Measurements from ENCODE around the gene MMP25. TPM values are rescaled to one million over a fixed set of nuclear protein-coding genes. Genes with fewer than 3 reads are reported as not detected.
A peak's percentile ranks its signal among the peaks of the same experiment; 100 is the strongest.

MMP25 gene, protein sequence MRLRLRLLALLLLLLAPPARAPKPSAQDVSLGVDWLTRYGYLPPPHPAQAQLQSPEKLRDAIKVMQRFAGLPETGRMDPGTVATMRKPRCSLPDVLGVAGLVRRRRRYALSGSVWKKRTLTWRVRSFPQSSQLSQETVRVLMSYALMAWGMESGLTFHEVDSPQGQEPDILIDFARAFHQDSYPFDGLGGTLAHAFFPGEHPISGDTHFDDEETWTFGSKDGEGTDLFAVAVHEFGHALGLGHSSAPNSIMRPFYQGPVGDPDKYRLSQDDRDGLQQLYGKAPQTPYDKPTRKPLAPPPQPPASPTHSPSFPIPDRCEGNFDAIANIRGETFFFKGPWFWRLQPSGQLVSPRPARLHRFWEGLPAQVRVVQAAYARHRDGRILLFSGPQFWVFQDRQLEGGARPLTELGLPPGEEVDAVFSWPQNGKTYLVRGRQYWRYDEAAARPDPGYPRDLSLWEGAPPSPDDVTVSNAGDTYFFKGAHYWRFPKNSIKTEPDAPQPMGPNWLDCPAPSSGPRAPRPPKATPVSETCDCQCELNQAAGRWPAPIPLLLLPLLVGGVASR
- total RNA-seq (2013; cell fraction: nucleolus; rRNA removed): 0.19 and 0.24 TPM in 2 replicates
- total RNA-seq (2014; rRNA removed): 0.11 and 0.33 TPM in 2 replicates
- total RNA-seq (2014; rRNA removed; fragmentation: Illumina TruSeq; extraction: Trizol): 0.18 and 0.31 TPM in 2 replicates
- 0.31 and 0.35 TPM in 2 replicates for total RNA-seq (2021)
- polyA plus RNA-seq (2011; ENCODE audit: low read depth): not detected
- 0.01 and 0.03 TPM in 2 replicates for polyA plus RNA-seq (2011; rRNA removed)
- 0.01 and 0.05 TPM in 2 replicates for polyA plus RNA-seq (2011; cell fraction: cytosol; rRNA removed)
- polyA plus RNA-seq (2011; cell fraction: nucleus; rRNA removed): 0.42 and 0.53 TPM in 2 replicates
- 0.83 and 1.1 TPM in 2 replicates for polyA plus RNA-seq (2012)
- polyA plus RNA-seq (2014; fragmentation: Illumina TruSeq; extraction: Trizol): 0.06 TPM in 1 of 2 replicates, not detected in the other
- under 1 TPM in 1 of 2 experiments, not detected in 1; 0.04 TPM for polyA plus RNA-seq (2014; fragmentation: Nextera tagmentation; extraction: Ambion mirVana)
- 0.35 and 0.39 TPM in 2 replicates for polyA plus RNA-seq (2014; rRNA removed)
- polyA plus RNA-seq (2016; fragmentation: Nextera tagmentation; extraction: Ambion mirVana): under 1 TPM; 0.13 to 0.36 TPM
- 0.07 and 0.67 TPM in 2 replicates for polyA minus RNA-seq (2011; rRNA and poly(A)+ RNA removed)
- polyA minus RNA-seq (2011; cell fraction: cytosol; rRNA and poly(A)+ RNA removed): 0.27 TPM in 1 of 2 replicates, not detected in the other
- polyA minus RNA-seq (2011; cell fraction: nucleus; rRNA and poly(A)+ RNA removed): 0.60 and 0.67 TPM in 2 replicates
- Bru-seq, nascent RNA: percentile 29 among the genes with signal in this experiment
- percentile 24 among the genes with signal in this experiment for BruChase-seq, experiment 1, labeled RNA remaining after a 6-hour chase
- BruChase-seq, experiment 2, labeled RNA remaining after a 2-hour chase: percentile 18 among the genes with signal in this experiment
- long read RNA-seq, experiment 1: 0 reads
- long read RNA-seq, experiment 2, partial matches to known transcripts: 0 of 1 reads
- long read RNA-seq, experiment 2, other reads (novel, unspliced or antisense): 1 of 1 reads

- intact Hi-C loops (cut with micrococcal nuclease; ENCODE audit: unreplicated experiment): no loop called here
- ATAC-seq (peak; percentile 88), DNase-seq (ENCODE audit: low read depth, low spot score) (no peak), FAIRE-seq (no peak)
- no TSS peak for BruUV-seq (replicated peaks)
- Histone ChIP-seq H2AFZ (ENCODE audit: control insufficient read depth, low read depth, low read length) (peak within 1 kb of the TSS; percentile 62), H3K36me3 (ENCODE audit: control insufficient read depth in 2 of 2, insufficient read depth in 2 of 2, low read length in 1 of 2) (no peaks in the 10 kb centered on the region), H3K4me2 (ENCODE audit: control insufficient read depth, insufficient read depth) (peak within 1 kb of the TSS; percentile 96), H3K4me1 (ENCODE audit: control insufficient read depth, insufficient read depth, low read length) (peaks cover 2% of the 10 kb centered on the region; the same call in 1 of the 2 replicates), H3K9me3 (replicated peaks; ENCODE audit: control insufficient read depth, insufficient read depth, low read length) (no peaks in the 10 kb centered on the region), H3K27me3 (replicated peaks in 1 of 2; ENCODE audit: control insufficient read depth in 2 of 2, insufficient read depth in 2 of 2, low read length in 1 of 2) (peaks cover 0 to 1% of the 10 kb centered on the region in 2 experiments; a peak in 2 of 4 replicates), H3K79me2 (ENCODE audit: control insufficient read depth, insufficient read depth, low read length) (no peaks in the 10 kb centered on the region), H3K9ac (ENCODE audit: control insufficient read depth, insufficient read depth, low read length) (peak within 1 kb of the TSS; percentile 50), H4K20me1 (ENCODE audit: control insufficient read depth, insufficient read depth) (no peaks in the 10 kb centered on the region), H3K27ac (ENCODE audit: control insufficient read depth, insufficient read depth) (no peak within 1 kb of the TSS), H3K4me3 (peak within 1 kb of the TSS; percentile 82)
- ChIA-PET POLR2A (interaction anchor here (0.5 kb wide), 1 partner anchor 84 kb away, joined by 9 read pairs; no protein-coding TSS in a partner anchor), RAD21 (ENCODE audit: unreplicated experiment) (no interaction called here), SMC1A (ENCODE audit: uncharacterized antibody, unreplicated experiment) (no interaction called here), CTCF (interaction anchor here (0.6 to 9.0 kb wide), 3 partner anchors 16 to 42 kb away, joined by 3 to 76 read pairs (median 3); no protein-coding TSS in a partner anchor)
- in situ Hi-C loops (cut with MboI): no loop called here
- WGBS (ENCODE audit: insufficient coverage, insufficient replicate concordance, low lambda C conversion rate, missing lambda C conversion rate): 5% methylated on average over 49 of the region's 86 CpGs
- TF ChIP-seq CREB1 (IDR thresholded peaks at IDR 0.05; ENCODE audit: low read depth): no peak
- TF ChIP-seq, protein P1, sequence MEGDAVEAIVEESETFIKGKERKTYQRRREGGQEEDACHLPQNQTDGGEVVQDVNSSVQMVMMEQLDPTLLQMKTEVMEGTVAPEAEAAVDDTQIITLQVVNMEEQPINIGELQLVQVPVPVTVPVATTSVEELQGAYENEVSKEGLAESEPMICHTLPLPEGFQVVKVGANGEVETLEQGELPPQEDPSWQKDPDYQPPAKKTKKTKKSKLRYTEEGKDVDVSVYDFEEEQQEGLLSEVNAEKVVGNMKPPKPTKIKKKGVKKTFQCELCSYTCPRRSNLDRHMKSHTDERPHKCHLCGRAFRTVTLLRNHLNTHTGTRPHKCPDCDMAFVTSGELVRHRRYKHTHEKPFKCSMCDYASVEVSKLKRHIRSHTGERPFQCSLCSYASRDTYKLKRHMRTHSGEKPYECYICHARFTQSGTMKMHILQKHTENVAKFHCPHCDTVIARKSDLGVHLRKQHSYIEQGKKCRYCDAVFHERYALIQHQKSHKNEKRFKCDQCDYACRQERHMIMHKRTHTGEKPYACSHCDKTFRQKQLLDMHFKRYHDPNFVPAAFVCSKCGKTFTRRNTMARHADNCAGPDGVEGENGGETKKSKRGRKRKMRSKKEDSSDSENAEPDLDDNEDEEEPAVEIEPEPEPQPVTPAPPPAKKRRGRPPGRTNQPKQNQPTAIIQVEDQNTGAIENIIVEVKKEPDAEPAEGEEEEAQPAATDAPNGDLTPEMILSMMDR (IDR thresholded peaks at IDR 0.05 in 2 of 3, conservative IDR thresholded peaks at IDR 0.05 in 1 of 3; ENCODE audit: control insufficient read depth in 2 of 3, extremely low read depth in 1 of 3, insufficient read depth in 1 of 3, low read depth in 3 of 3, low read length in 3 of 3): no peak
- no peak for TF ChIP-seq TAF1 (IDR thresholded peaks at IDR 0.05; ENCODE audit: borderline replicate concordance, low read depth, low read length)
- TF ChIP-seq, protein P2, sequence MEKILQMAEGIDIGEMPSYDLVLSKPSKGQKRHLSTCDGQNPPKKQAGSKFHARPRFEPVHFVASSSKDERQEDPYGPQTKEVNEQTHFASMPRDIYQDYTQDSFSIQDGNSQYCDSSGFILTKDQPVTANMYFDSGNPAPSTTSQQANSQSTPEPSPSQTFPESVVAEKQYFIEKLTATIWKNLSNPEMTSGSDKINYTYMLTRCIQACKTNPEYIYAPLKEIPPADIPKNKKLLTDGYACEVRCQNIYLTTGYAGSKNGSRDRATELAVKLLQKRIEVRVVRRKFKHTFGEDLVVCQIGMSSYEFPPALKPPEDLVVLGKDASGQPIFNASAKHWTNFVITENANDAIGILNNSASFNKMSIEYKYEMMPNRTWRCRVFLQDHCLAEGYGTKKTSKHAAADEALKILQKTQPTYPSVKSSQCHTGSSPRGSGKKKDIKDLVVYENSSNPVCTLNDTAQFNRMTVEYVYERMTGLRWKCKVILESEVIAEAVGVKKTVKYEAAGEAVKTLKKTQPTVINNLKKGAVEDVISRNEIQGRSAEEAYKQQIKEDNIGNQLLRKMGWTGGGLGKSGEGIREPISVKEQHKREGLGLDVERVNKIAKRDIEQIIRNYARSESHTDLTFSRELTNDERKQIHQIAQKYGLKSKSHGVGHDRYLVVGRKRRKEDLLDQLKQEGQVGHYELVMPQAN (conservative IDR thresholded peaks at IDR 0.05): peak; percentile 19; the same call in 1 of the 2 replicates
- TF ChIP-seq BHLHE40 (IDR thresholded peaks at IDR 0.05; ENCODE audit: borderline replicate concordance in 1 of 2, low read depth in 2 of 2, low read length in 1 of 2): 0 out of 4 replicates have a peak, but pooled peaks of 1 of the 2 experiments have one; percentile 5
- no peak for TF ChIP-seq ZNF592 (IDR thresholded peaks at IDR 0.05)
Observed at GRCh38 chr16:3045758-3046640, at the start of gene MMP25. TSS of gene MMP25 (plus strand) at chr16:3046561. CDS start at chr16:3046918, 357 bp downstream.
